OCI-LY7 (cell line): ENCODE results near the gene WFDC2. TPM values are rescaled to one million over a fixed set of nuclear protein-coding genes. Genes with fewer than 3 reads are reported as not detected.

Experiments used
- Bru-seq: library from RNA; stranded (reverse); fragments of 400-500 nt; gene quantifications from one replicate; lab custom pipeline; 2021; lab: Mats Ljungman, UMichigan
- BruChase-seq, 2 experiments: library from RNA; stranded (reverse); fragments of 400-500 nt; gene quantifications; one replicate each; lab custom pipeline; 2021; lab: Mats Ljungman, UMichigan
- BruUV-seq: library from RNA; stranded (reverse); fragments of 400-500 nt; replicated peaks from 2 replicates; lab custom pipeline; 2021; lab: Mats Ljungman, UMichigan
- CTCF ChIA-PET: fragments of 300-600 bp; sonication (Branson Sonifier 250); formaldehyde crosslinking; loops from one replicate; lab custom pipeline; 2022; ENCODE audit warnings: antibody characterized with exemption; ENCODE audit not compliant: unreplicated experiment; lab: Charles Lee
- POLR2A ChIA-PET: fragments of 300-600 bp; sonication (Branson Sonifier 250); formaldehyde crosslinking; loops from one replicate; lab custom pipeline; 2022; ENCODE audit warnings: antibody characterized with exemption; lab: Charles Lee
- DNase-seq: peaks from one replicate; pipeline ENCODE4 v3.0.0-alpha.2; 2015; ENCODE audit warnings: low spot score
- H2AFZ ChIP-seq: fragments of 200-600 bp; sonication (generic), shearing (Covaris generic); 2 replicates; pipeline ENCODE4 v1.6.1; 2014; ENCODE audit warnings: mild to moderate bottlenecking, antibody characterized with exemption, low read length, moderate library complexity
- H3K27ac ChIP-seq: fragments of 200-600 bp; sonication (generic); 2 replicates; pipeline ENCODE4 v1.5.1; 2014; ENCODE audit warnings: mixed run types, low read depth, mild to moderate bottlenecking, moderate library complexity, low read length, inconsistent platforms; ENCODE audit not compliant: poor library complexity, severe bottlenecking
- H3K36me3 ChIP-seq: fragments of 200-600 bp; sonication (generic); 2 replicates; pipeline ENCODE4 v1.6.1; 2014; ENCODE audit warnings: mild to moderate bottlenecking, antibody characterized with exemption, low read length, moderate library complexity, mixed read lengths; ENCODE audit not compliant: insufficient read depth
- H3K4me1 ChIP-seq: fragments of 200-600 bp; sonication (generic); 2 replicates; pipeline ENCODE4 v1.5.1; 2014; ENCODE audit warnings: mild to moderate bottlenecking, low read length; ENCODE audit not compliant: insufficient read depth, poor library complexity, severe bottlenecking
- H3K4me2 ChIP-seq: fragments of 200-600 bp; sonication (generic); 2 replicates; pipeline ENCODE4 v1.6.1; 2014; ENCODE audit warnings: mild to moderate bottlenecking, low read length
- H3K4me3 ChIP-seq: fragments of 200-600 bp; sonication (generic); 2 replicates; pipeline ENCODE4 v1.5.1; 2014; ENCODE audit warnings: mild to moderate bottlenecking, low read depth, low read length; ENCODE audit not compliant: poor library complexity, severe bottlenecking
- H3K79me2 ChIP-seq: fragments of 200-600 bp; sonication (generic); 2 replicates; pipeline ENCODE4 v1.6.1; 2016; ENCODE audit warnings: low read depth, mild to moderate bottlenecking, low read length, moderate library complexity, mixed read lengths; ENCODE audit not compliant: insufficient read depth
- H3K9me2 ChIP-seq: fragments of 200-600 bp; sonication (generic); 2 replicates; pipeline ENCODE4 v1.6.1; 2016; ENCODE audit warnings: mild to moderate bottlenecking, low read length, mixed read lengths; ENCODE audit not compliant: insufficient read depth
- H3K9me3 ChIP-seq: fragments of 200-600 bp; sonication (generic); 2 replicates; pipeline ENCODE4 v1.6.1; 2014; ENCODE audit warnings: mild to moderate bottlenecking, mixed run types, low read length, mixed read lengths
- H4K20me1 ChIP-seq: fragments of 200-600 bp; sonication (generic); 2 replicates; pipeline ENCODE4 v1.6.1; 2014; ENCODE audit warnings: mild to moderate bottlenecking, antibody characterized with exemption, low read length, moderate library complexity, mixed read lengths; ENCODE audit not compliant: insufficient read depth
- CTCF ChIP-seq: fragments of 200-600 bp; sonication (generic); conservative IDR thresholded peaks from 2 replicates; pipeline ENCODE4 v1.5.1; 2014; ENCODE audit warnings: mild to moderate bottlenecking, antibody characterized with exemption, low read length, moderate library complexity, mixed read lengths
- EZH2phosphoT487 ChIP-seq: fragments of 200-600 bp; sonication (generic); IDR thresholded peaks from 2 replicates; pipeline ENCODE4 v1.6.1; 2018; ENCODE audit warnings: low read depth, borderline replicate concordance, mild to moderate bottlenecking, mixed run types, antibody characterized with exemption, low read length, moderate library complexity, mixed read lengths
- intact Hi-C: fragments of 100-400 bp; cut with micrococcal nuclease; formaldehyde crosslinking; loops from one replicate; pipeline ENCODE4 v1.10.0; 2022; ENCODE audit not compliant: unreplicated experiment
- long read RNA-seq: library from polyadenylated mRNA; stranded (forward); transcript quantifications from one replicate; pipeline ENCODE4 v2.0.0, GENCODE V29; 2022
- total RNA-seq, 2 experiments: library from RNA; depleted of rRNA in 1 of 2; stranded (reverse); fragments of >200 nt in 1 of 2; shearing (Covaris generic) in 1 of 2; gene quantifications; 2 replicates each; pipeline ENCODE4 v1.2.3, GENCODE V29; 2014 to 2022

Gene WFDC2
- total RNA-seq (2014; rRNA removed; shearing (Covaris generic)) (4.4 TPM in 1 of 2 replicates, not detected in the other), total RNA-seq (2022) (0.46 TPM in 1 of 2 replicates, not detected in the other), Bru-seq, nascent RNA (percentile 14 among the genes with signal in this experiment), BruChase-seq, experiment 1, labeled RNA remaining after a 6-hour chase (percentile 22 among the genes with signal in this experiment), BruChase-seq, experiment 2, labeled RNA remaining after a 2-hour chase (percentile 15 among the genes with signal in this experiment)
- long read RNA-seq, result 0 reads

GRCh38 chr20:45469336-45470261 is at the start of gene WFDC2:
WFDC2 (plus strand) TSS chr20:45469753; CDS start chr20:45469782, 29 bp downstream.
- POLR2A ChIA-PET, result interaction anchor here (0.6 kb wide), 1 partner anchor 207 kb away, joined by 3 read pairs; no protein-coding TSS in a partner anchor
- H3K9me2 ChIP-seq, result no peaks in the 10 kb centered on the region
- TF ChIP-seq CTCF (no peak), EZH2phosphoT487 (no peak)
- no peaks in the 10 kb centered on the region for H3K9me3 ChIP-seq
- CTCF ChIA-PET, result no interaction called here
- H3K79me2 ChIP-seq, result no peaks in the 10 kb centered on the region
- H3K4me1 ChIP-seq, result no peaks in the 10 kb centered on the region
- H3K36me3 ChIP-seq, result no peaks in the 10 kb centered on the region
- H3K27ac ChIP-seq, result no peak within 1 kb of the TSS
- H4K20me1 ChIP-seq, result no peaks in the 10 kb centered on the region
- H3K4me2 ChIP-seq, result no peak within 1 kb of the TSS
- BruUV-seq, result no TSS peak
- intact Hi-C loops, result no loop called here
- no peak within 1 kb of the TSS for H3K4me3 ChIP-seq
- H2AFZ ChIP-seq, result no peak within 1 kb of the TSS
- DNase-seq, result no peak

- peaks cover 39% of the 10 kb centered on the region for H3K79me2 ChIP-seq
- ChIA-PET POLR2A (interaction anchor here (0.6 to 2.4 kb wide), 4 partner anchors 9 to 100 kb away, joined by 3 to 6 read pairs (median 4); no protein-coding TSS in a partner anchor), CTCF (no interaction called here)
- peaks cover 43% of the 10 kb centered on the region for H3K4me1 ChIP-seq
- H3K36me3 ChIP-seq, result peaks cover 71% of the 10 kb centered on the region
- no peaks in the 10 kb centered on the region for H3K9me3 ChIP-seq
- no peak for DNase-seq
- H3K9me2 ChIP-seq, result no peaks in the 10 kb centered on the region
- H3K4me3 ChIP-seq, result peak overlapping the region; percentile 98
- peaks cover 6% of the 10 kb centered on the region; the same call in 1 of the 2 replicates for H4K20me1 ChIP-seq
- H3K27ac ChIP-seq, result peak overlapping the region; percentile 84
- peak overlapping the region; percentile 98 for H3K4me2 ChIP-seq
- no peak for TF ChIP-seq CTCF
- TF ChIP-seq EZH2phosphoT487, result no peak
- no peak overlapping the region for H2AFZ ChIP-seq
- intact Hi-C loops, result no loop called here
- BruUV-seq, result no TSS peak
Measured at GRCh38 chr20:45420125-45420524, 49.4 kb upstream of the WFDC2 start.
